SKM-1 (cell line): ENCODE data around the gene OR6Q1.
"Not testable (repeated sequence)": the region's sequence is repeated elsewhere in the genome, so short reads cannot be mapped to it uniquely, and the experiment has no call there.

Experiments
- DNase-seq: peaks from one replicate; lab custom pipeline; 2025; ENCODE audit not compliant: unreplicated experiment; lab: John Stamatoyannopoulos, UW

Gene OR6Q1

GRCh38 chr11:58030653-58031052 is at the start of gene OR6Q1:
TSS of gene OR6Q1 (plus strand) at chr11:58030953. CDS start at chr11:58030953, 0 bp downstream.
- no peak for DNase-seq

GRCh38 chr11:57981536-57981935 is 49.2 kb upstream of the OR6Q1 start:
- no peak for DNase-seq

GRCh38 chr11:57982776-57983175 is 48.0 kb upstream of the OR6Q1 start:
- no peak for DNase-seq

GRCh38 chr11:57983191-57983590 is 47.6 kb upstream of the OR6Q1 start:
- DNase-seq: no peak

GRCh38 chr11:57999523-57999922 is 31.2 kb upstream of the OR6Q1 start:
- DNase-seq: not testable (repeated sequence)

- not testable (repeated sequence) for DNase-seq
Measured at GRCh38 chr11:58000021-58000420, 30.7 kb upstream of the OR6Q1 start.

- no peak for DNase-seq
Measured at GRCh38 chr11:58000699-58001098, 30.1 kb upstream of the OR6Q1 start.

GRCh38 chr11:58003036-58003435 is 27.7 kb upstream of the OR6Q1 start:
- DNase-seq: no peak

- DNase-seq: no peak
Measured at GRCh38 chr11:58003591-58003990, 27.2 kb upstream of the OR6Q1 start.

- DNase-seq: no peak
Measured at GRCh38 chr11:58004664-58005063, 26.1 kb upstream of the OR6Q1 start.

GRCh38 chr11:58006940-58007339 is 23.8 kb upstream of the OR6Q1 start:
- no peak for DNase-seq

- DNase-seq: no peak
Measured at GRCh38 chr11:58011771-58012170, 19.0 kb upstream of the OR6Q1 start.

- DNase-seq: no peak
Measured at GRCh38 chr11:58023435-58023931, 7.3 kb upstream of the OR6Q1 start, which contains the start of gene OR9Q1. TSS of gene OR9Q1 (plus strand) at chr11:58023881. CDS start at chr11:58179445, 155,564 bp downstream.

- DNase-seq: no peak
Measured at GRCh38 chr11:58024601-58025091, 6.1 kb upstream of the OR6Q1 start.

GRCh38 chr11:58027341-58027740 is 3.4 kb upstream of the OR6Q1 start:
- no peak for DNase-seq

- DNase-seq: peak; percentile 28
Measured at GRCh38 chr11:58028687-58029411, 1.9 kb upstream of the OR6Q1 start.

- DNase-seq: no peak
Measured at GRCh38 chr11:58034471-58034870, 3.7 kb downstream of the OR6Q1 start.

- DNase-seq: no peak
Measured at GRCh38 chr11:58039589-58039988, 8.8 kb downstream of the OR6Q1 start.

GRCh38 chr11:58043379-58043778 is 12.6 kb downstream of the OR6Q1 start:
- DNase-seq: no peak

GRCh38 chr11:58046231-58046630 is 15.5 kb downstream of the OR6Q1 start:
- no peak for DNase-seq

GRCh38 chr11:58047818-58048217 is 17.1 kb downstream of the OR6Q1 start:
- DNase-seq: no peak

- no peak for DNase-seq
Measured at GRCh38 chr11:58055806-58056401, 25.2 kb downstream of the OR6Q1 start.
